Right cardiac atrium (tissue), 5 donors: ENCODE measurements around the gene CALHM2. TPM values are rescaled to one million over a fixed set of nuclear protein-coding genes. Genes with fewer than 3 reads are reported as not detected.

Experiments used
- ATAC-seq, 2 donors: fragments of 200-7000 bp; cut with Tn5 transposase; one replicate each; pipeline versions ENCODE4 v1.8.0 to v1.9.1; 2020; ENCODE audit warnings: moderate library complexity in 2 of 2, mild to moderate bottlenecking in 1 of 2
- DNase-seq, 3 donors: peaks; one replicate each; pipeline ENCODE4 v3.0.0-alpha.2; 2020
- H3K27ac ChIP-seq: one replicate; pipeline ENCODE4 v1.5.1; 2013; ENCODE audit warnings: mild to moderate bottlenecking, low read length, control low read depth, moderate library complexity
- H3K27me3 ChIP-seq: one replicate; pipeline ENCODE4 v1.6.1; 2013; ENCODE audit not compliant: control insufficient read depth, insufficient read depth
- H3K4me1 ChIP-seq: one replicate; pipeline ENCODE4 v1.6.1; 2013; ENCODE audit warnings: low read length; ENCODE audit not compliant: control insufficient read depth, insufficient read depth
- H3K4me3 ChIP-seq: one replicate; pipeline ENCODE4 v1.5.1; 2013; ENCODE audit warnings: low read length, control low read depth
- H3K9me3 ChIP-seq: one replicate; pipeline ENCODE4 v1.6.1; 2013; ENCODE audit warnings: low read length; ENCODE audit not compliant: control insufficient read depth
- WGBS: extraction: QIAGEN DNeasy Blood & Tissue Kit; methylation state at CpG from one replicate; pipeline ENCODE4 v1.1.7; 2013; 5-methylcytosine and 5-hydroxymethylcytosine counted together
- intact Hi-C, 4 donors: fragments of 100-400 bp; cut with DNase I; formaldehyde crosslinking; loops; one replicate each; pipeline versions ENCODE4 v1.11.0 to v1.14.0; 2022 to 2023
- polyA plus RNA-seq: library from polyadenylated mRNA; stranded (reverse); fragments of 200-250 nt; gene quantifications from one replicate; pipeline ENCODE4 v1.2.3, GENCODE V29; 2013
- total RNA-seq, 4 donors: library from RNA; stranded (reverse); fragmentation: NEBNext Ultra II Directional; extraction: Animal tissue kit (Norgen Biotek cat#: 25700); gene quantifications; one replicate each; pipeline ENCODE4 v1.2.1, GENCODE V29; 2021
- donor health status: healthy with polysubstance abuse.
- donor health status: DM: no; HTN: yes; CAD: no.
- donor health status: DM: no; HTN: no; CAD: no.
- donor health status: DM: no; HTN: yes; CAD: no; lungs with severe emphysema.
- donor health status: DM: yes; HTN: yes; CAD: no.

Gene CALHM2
- total and polyA plus RNA-seq, 5 donors = 22.1 to 31.9 (median 30.1) TPM

DNA sequence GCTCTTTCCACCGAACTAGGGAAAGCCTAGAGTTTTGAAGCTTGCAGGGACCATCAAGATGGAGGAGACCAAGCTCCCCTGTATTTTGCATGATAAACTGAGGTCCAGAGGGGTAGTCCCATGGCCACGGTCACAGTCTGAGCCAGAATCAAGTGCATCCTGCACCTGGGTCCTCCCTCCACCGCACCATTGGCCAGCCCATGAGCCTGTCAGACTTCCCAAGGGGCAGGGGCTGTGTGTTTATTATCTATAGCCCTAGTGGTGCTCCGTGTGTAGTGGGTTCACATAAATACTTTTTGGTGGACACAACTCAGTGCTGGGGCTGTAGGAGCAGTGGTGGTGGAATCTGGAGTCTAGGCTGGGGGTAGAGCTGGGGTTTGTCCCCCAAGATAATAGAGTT is 23.3 kb upstream of the CALHM2 start:
- ATAC-seq (no peak), DNase-seq (no peak)
- no peak overlapping the region for H3K4me3 ChIP-seq
- no peaks in the 10 kb centered on the region for H3K9me3 ChIP-seq
- H3K4me1 ChIP-seq = no peaks in the 10 kb centered on the region
- 79% methylated on average over 4 of the region's 4 CpGs for WGBS
- intact Hi-C loops = no loop called here
- no peaks in the 10 kb centered on the region for H3K27me3 ChIP-seq
- no peak overlapping the region for H3K27ac ChIP-seq

- no peak for DNase-seq
- no peak overlapping the region for H3K27ac ChIP-seq
- WGBS = 88% methylated on average over 3 of the region's 3 CpGs
- no peaks in the 10 kb centered on the region for H3K9me3 ChIP-seq
- no peaks in the 10 kb centered on the region for H3K4me1 ChIP-seq
- H3K4me3 ChIP-seq = no peak overlapping the region
- intact Hi-C loops = no loop called here
- no peaks in the 10 kb centered on the region for H3K27me3 ChIP-seq
- no peak for ATAC-seq
Observed at GRCh38 chr10:103474077-103474476, 21.9 kb upstream of the CALHM2 start.

DNA sequence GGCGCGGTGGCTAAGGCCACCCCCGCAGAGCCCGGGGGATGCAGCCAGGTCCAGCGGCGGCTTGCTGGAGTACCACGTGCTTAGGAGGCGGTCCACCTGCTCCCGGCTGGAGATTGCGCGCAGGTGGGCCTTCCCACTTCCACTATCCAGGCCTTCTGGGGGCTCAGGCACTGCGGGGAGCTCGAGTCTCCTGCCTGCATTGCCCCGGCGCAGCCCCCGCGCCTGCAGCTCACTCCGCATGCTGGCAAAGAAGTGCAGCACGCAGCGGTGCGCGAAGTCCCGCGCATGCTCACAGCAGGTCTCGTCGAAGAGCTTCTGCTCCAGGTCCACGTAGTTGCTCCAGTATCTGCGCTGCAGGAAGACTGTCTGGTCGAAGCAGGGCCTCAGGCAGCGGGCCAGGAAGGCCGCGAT is 21.1 kb upstream of the CALHM2 start:
- DNase-seq = peak in 2 of 3 donors; percentile 64 to 69
- no peaks in the 10 kb centered on the region for H3K9me3 ChIP-seq
- 61% methylated on average over 32 of the region's 32 CpGs for WGBS
- ATAC-seq = no peak
- intact Hi-C loops = no loop called here
- no peak overlapping the region for H3K27ac ChIP-seq
- H3K4me1 ChIP-seq = no peaks in the 10 kb centered on the region
- H3K27me3 ChIP-seq = no peaks in the 10 kb centered on the region
- H3K4me3 ChIP-seq = no peak overlapping the region

DNA sequence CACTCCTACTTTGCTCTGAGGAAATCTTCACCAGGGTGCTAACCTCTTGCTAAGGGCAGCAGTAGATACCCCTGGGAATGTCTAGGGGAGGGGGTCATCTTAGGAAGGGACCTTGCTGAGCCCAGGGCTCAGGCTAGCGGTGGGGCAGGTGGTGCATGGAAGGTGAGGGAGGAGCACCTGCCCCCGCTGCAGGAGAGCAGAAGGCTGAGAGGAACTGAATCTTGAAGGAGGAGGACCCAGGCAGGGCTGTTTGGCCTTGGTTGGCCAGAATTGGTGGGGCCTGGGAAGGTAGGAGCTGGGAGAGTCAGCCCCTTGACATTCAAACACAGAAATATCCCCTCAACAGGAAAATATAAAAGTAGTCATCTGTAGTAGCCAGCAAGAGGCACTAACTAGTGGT is 19.8 kb upstream of the CALHM2 start:
- WGBS = 97% methylated on average over 2 of the region's 2 CpGs
- intact Hi-C loops = no loop called here
- Histone ChIP-seq H3K27me3 (no peaks in the 10 kb centered on the region), H3K4me1 (no peaks in the 10 kb centered on the region), H3K9me3 (no peaks in the 10 kb centered on the region), H3K27ac (no peak overlapping the region), H3K4me3 (no peak overlapping the region)
- ATAC-seq = no peak
- DNase-seq = peak in 1 of 3 donors; percentile 4

GRCh38 chr10:103470761-103471653 is 18.8 kb upstream of the CALHM2 start:
- H3K4me3 ChIP-seq = no peak overlapping the region
- peak; percentile 75 to 88 (median 83) for DNase-seq
- no peaks in the 10 kb centered on the region for H3K9me3 ChIP-seq
- no peaks in the 10 kb centered on the region for H3K4me1 ChIP-seq
- ATAC-seq = peak; percentile 76 to 89
- H3K27ac ChIP-seq = no peak overlapping the region
- intact Hi-C loops = no loop called here
- H3K27me3 ChIP-seq = no peaks in the 10 kb centered on the region
- WGBS = 53% methylated on average over 14 of the region's 14 CpGs

DNA sequence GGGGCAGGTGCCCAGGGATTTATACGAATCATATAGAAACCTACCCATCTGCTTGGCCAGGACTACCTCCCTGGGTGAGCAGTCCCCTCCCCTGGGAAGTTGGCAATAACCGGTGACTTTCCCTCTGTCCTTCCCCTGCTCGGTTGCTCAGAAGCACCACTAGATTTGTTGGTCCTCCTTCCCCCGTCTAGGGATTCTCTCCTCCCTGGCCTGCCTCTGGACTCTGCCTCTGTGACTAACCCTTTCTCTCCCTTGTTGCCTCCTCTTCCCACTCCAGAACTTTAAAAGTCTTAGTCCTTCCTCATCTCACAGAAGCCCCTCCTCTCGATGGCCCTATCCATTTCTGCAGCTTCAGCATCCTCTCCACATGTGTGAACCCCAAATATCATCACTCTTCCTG is 17.0 kb upstream of the CALHM2 start:
- H3K4me1 ChIP-seq = no peaks in the 10 kb centered on the region
- no peak for ATAC-seq
- intact Hi-C loops = no loop called here
- DNase-seq = no peak
- no peak overlapping the region for H3K4me3 ChIP-seq
- no peaks in the 10 kb centered on the region for H3K9me3 ChIP-seq
- no peak overlapping the region for H3K27ac ChIP-seq
- H3K27me3 ChIP-seq = no peaks in the 10 kb centered on the region
- 58% methylated on average over 5 of the region's 5 CpGs for WGBS

DNA sequence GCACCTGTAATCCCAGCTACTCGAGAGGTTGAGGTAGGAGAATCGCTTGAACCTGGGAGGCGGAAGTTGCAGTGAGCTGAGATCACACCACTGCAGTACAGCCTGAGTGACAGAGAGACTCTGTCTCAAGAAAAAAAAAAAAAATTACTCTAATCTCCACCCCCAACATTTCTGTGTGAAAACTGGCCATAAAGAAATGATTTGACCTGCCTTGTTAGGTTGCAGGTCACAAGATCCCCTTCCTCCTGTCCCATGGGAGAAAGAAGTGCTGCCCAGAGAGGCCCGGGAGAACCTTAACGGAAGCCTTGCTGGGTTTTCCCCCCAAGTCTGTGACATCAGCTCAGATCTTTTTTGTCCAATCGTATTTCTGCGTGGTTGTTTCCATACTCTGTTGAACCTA is 15.2 kb upstream of the CALHM2 start:
- no peaks in the 10 kb centered on the region for H3K9me3 ChIP-seq
- ATAC-seq (no peak), DNase-seq (no peak)
- no peaks in the 10 kb centered on the region for H3K27me3 ChIP-seq
- H3K4me1 ChIP-seq = no peaks in the 10 kb centered on the region
- WGBS = 82% methylated on average over 7 of the region's 7 CpGs
- intact Hi-C loops = no loop called here
- no peak overlapping the region for H3K4me3 ChIP-seq
- H3K27ac ChIP-seq = no peak overlapping the region

DNA sequence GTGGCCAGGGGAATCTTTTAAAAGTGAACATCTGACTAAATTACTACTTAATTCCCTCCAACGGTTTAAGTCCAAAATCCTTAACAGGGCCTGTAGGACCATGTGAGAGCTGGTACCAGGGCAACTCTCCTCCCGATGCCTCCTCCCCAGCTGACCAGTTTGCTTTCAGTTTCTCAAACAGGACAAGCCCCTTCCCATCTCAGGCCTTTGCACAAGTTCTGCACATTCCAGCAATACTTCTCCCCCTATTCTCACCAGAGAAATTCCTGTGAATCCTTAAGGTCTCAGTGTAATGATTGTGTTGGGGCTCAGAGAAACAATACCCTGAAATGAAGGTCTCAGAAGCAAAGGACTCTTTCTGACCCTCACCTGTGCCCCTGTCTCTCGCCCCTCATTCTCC is 14.6 kb upstream of the CALHM2 start:
- ATAC-seq = no peak
- intact Hi-C loops = no loop called here
- Histone ChIP-seq H3K27ac (no peak overlapping the region), H3K4me1 (no peaks in the 10 kb centered on the region), H3K4me3 (no peak overlapping the region), H3K27me3 (no peaks in the 10 kb centered on the region), H3K9me3 (no peaks in the 10 kb centered on the region)
- WGBS = 86% methylated on average over 3 of the region's 3 CpGs
- peak in 1 of 3 donors; percentile 1 for DNase-seq

GRCh38 chr10:103465411-103466179 is 13.4 kb upstream of the CALHM2 start:
- intact Hi-C loops = loop anchor here in 1 of 4 donors (2.0 kb wide), 1 partner anchor 23 kb away; no protein-coding TSS in a partner anchor
- WGBS = 88% methylated on average over 14 of the region's 14 CpGs
- no peak for ATAC-seq
- Histone ChIP-seq H3K9me3 (no peaks in the 10 kb centered on the region), H3K27ac (no peak overlapping the region), H3K4me1 (no peaks in the 10 kb centered on the region), H3K27me3 (no peaks in the 10 kb centered on the region), H3K4me3 (no peak overlapping the region)
- peak in 1 of 3 donors; percentile 46 for DNase-seq

DNA sequence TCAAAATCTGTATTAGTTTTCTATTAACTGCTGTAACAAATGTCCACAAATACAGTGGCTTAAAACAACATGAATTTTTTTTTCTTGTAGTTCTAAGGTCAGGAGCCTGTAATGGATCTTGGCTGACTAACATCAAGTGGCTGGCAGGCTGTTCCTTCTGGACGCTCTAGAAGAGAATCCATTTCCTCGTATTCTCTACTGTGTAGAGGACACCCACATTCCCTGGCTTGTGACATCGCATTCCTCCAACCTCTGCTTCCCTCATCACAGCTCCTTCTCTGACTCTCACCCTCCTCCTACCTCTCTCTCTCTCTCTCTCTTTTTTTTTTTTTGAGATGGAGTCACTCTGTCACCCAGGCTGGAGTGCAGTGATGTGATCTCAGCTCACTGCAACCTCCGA is 11.3 kb upstream of the CALHM2 start:
- DNase-seq (no peak), ATAC-seq (no peak)
- intact Hi-C loops = no loop called here
- no peaks in the 10 kb centered on the region for H3K9me3 ChIP-seq
- H3K27ac ChIP-seq = no peak overlapping the region
- no peaks in the 10 kb centered on the region for H3K4me1 ChIP-seq
- H3K4me3 ChIP-seq = no peak overlapping the region
- 63% methylated on average over 4 of the region's 4 CpGs for WGBS
- no peaks in the 10 kb centered on the region for H3K27me3 ChIP-seq

- intact Hi-C loops = no loop called here
- H3K27ac ChIP-seq = no peak overlapping the region
- no peaks in the 10 kb centered on the region for H3K9me3 ChIP-seq
- no peak overlapping the region for H3K4me3 ChIP-seq
- H3K27me3 ChIP-seq = no peaks in the 10 kb centered on the region
- DNase-seq = no peak
- 57% methylated on average over 4 of the region's 4 CpGs for WGBS
- H3K4me1 ChIP-seq = no peaks in the 10 kb centered on the region
- ATAC-seq = no peak
Observed at GRCh38 chr10:103459615-103460014, 7.4 kb upstream of the CALHM2 start.
